GM10248 (cell line): ENCODE data around the gene LDB2.

Experiments used
- CTCF ChIA-PET: fragments of 300-600 bp; sonication (Branson Sonifier 250); formaldehyde crosslinking; extraction: SDS; loops from one replicate; lab custom pipeline; 2021; ENCODE audit warnings: antibody characterized with exemption; lab: Yijun Ruan, JAX
- POLR2A ChIA-PET: fragments of 350-650 bp; sonication (Branson Sonifier 250); formaldehyde crosslinking; extraction: SDS; loops from one replicate; lab custom pipeline; 2020; ENCODE audit warnings: antibody characterized with exemption; lab: Yijun Ruan, JAX
- DNase-seq: peaks from one replicate; pipeline ENCODE4 v3.0.0; 2012; ENCODE audit errors: extremely low spot score
- TF ChIP-seq, protein P1 (sequence below): IDR thresholded peaks from 2 replicates; pipeline ENCODE4 v1.5.1; 2012; ENCODE audit warnings: mild to moderate bottlenecking, low read depth; ENCODE audit errors: extremely low read depth, missing control alignments, control extremely low read depth

The LDB2 gene

DNA sequence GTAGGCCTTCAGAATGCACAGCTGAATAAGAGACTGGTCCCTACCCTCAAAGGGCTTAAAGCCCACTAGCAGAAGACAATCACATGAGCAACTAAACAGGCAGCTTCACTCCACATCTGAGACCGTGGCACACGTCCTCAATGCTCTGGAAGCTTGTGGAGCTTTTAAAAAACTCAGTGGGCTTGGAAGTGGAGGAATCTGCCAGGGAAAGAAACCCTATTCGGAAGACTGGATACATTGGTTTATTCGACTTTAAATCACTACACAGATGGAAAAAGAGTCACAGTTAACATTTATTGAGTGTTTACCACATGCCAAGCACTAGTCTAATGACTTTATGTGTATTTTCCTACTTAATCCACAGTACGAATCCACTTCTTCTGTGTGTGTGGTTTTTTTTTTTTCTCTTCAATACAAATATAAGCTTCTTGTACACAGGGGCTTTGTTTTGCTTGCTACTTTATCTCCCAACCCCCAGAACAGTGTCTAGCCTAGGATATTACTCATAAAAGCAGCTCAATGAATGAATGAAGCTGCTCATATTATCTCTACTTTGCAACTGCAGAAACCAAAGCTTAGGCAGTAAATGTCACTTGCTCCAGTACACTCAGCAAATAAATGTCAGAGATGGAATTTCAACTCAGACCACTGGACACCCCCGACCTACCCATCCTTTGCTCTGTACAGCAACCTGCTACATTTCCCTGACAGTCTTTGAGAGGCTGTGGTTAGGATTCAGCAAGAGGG, 137.7 kb downstream of the LDB2 start:
- TF ChIP-seq, protein P1, sequence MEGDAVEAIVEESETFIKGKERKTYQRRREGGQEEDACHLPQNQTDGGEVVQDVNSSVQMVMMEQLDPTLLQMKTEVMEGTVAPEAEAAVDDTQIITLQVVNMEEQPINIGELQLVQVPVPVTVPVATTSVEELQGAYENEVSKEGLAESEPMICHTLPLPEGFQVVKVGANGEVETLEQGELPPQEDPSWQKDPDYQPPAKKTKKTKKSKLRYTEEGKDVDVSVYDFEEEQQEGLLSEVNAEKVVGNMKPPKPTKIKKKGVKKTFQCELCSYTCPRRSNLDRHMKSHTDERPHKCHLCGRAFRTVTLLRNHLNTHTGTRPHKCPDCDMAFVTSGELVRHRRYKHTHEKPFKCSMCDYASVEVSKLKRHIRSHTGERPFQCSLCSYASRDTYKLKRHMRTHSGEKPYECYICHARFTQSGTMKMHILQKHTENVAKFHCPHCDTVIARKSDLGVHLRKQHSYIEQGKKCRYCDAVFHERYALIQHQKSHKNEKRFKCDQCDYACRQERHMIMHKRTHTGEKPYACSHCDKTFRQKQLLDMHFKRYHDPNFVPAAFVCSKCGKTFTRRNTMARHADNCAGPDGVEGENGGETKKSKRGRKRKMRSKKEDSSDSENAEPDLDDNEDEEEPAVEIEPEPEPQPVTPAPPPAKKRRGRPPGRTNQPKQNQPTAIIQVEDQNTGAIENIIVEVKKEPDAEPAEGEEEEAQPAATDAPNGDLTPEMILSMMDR, result no peak
- POLR2A ChIA-PET, result no interaction called here
- CTCF ChIA-PET, result interaction anchor here (1.4 kb wide), 1 partner anchor 13 kb away, joined by 3 read pairs; no protein-coding TSS in a partner anchor
- DNase-seq, result no peak

DNA sequence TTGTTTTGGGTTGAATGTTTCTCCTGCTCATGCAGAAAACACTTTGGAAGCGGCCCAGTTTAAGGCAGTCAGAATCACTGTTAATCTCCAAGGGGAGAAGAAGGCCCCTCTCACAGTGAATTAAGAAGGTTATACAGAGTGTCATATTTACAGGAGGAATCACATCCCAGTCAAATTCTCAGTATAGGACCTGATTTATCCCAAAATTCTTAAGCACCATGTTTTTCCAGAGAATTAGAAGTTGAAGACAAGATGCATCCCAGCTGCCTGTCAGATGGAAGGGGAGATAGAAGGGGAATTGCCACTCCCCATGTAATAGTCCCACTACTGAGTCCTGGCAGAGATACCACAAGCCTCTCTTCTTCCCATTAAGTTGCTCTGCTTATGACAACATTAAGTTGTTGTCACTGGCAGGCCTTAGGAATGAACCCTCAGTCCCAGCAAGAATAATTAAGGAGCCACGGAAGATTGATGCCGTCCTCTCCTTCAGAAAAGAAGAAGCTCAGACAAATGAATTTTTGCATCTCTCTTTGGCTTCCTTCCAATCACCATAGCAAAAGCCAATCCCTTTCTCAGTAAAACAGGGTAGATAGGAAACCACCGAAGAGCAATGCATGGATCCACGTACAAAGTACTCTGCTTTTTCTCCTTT, 138.4 kb downstream of the LDB2 start:
- TF ChIP-seq, protein P1, result no peak
- ChIA-PET CTCF (interaction anchor here (1.4 kb wide), 1 partner anchor 12 kb away, joined by 3 read pairs; no protein-coding TSS in a partner anchor), POLR2A (no interaction called here)
- no peak for DNase-seq

DNA sequence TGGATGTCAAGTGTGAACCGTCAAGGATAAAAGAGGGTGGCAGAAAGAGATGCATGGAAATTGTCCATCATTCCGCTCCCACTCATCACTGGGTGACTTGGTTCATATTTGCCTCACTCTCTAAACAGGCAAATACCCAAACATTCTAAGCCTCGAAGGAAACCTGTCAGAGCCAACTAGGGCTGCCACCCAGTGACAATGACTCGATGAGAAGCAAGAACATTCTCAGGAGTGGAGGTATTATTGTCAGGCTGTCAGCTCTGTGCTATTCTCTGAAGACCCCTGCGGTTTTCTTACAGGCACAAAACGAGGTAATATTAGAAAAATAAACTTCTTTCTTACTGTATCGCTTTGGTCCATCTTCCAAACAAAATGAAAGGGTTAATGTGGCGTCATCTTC, 139.6 kb downstream of the LDB2 start:
- ChIA-PET POLR2A (no interaction called here), CTCF (no interaction called here)
- DNase-seq, result no peak
- TF ChIP-seq, protein P1, result no peak

DNA sequence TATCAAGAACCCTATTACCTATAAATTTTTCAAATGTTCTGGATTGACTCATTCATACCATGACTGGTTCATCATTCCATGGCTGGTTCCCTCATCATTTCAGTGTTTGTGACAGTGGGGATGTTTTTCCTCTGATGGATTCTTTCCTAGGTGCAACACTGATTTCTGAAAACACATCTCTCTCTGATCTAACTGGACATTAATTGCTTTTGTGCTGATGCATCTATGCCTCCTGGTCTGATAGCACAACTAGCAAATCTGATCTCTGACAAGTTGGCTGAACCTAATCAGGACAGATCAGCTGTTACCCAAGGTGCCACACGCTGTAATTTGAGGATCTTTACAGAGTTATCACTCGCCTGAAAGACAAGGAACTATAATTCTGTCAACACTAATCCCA, 140.2 kb downstream of the LDB2 start:
- no peak for DNase-seq
- POLR2A ChIA-PET, result no interaction called here
- CTCF ChIA-PET, result no interaction called here
- TF ChIP-seq, protein P1, result no peak

DNA sequence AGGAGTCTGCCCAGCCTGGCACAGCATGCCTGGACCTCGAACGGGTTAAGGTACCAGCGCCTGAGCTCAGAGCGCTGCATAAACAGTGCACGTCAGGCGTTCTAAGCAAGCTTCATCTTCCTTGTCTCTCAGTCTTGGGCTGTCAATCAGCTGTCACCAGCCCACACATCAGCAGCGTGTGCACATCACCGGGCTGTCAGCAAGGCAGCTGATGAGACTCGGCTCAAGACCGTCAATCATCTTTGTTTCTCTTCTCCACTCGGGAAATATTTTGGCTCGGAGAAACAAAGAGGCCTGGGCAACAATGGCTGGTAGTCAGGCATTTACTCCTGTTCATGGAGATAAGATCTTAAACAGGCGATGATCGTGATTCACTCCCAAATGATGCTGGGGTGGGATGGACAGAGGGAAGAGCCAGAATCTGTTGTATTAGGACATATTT, 141.3 kb downstream of the LDB2 start:
- TF ChIP-seq, protein P1, result no peak
- ChIA-PET CTCF (interaction anchor here (1.6 kb wide), 1 partner anchor 13 kb away, joined by 5 read pairs; no protein-coding TSS in a partner anchor), POLR2A (no interaction called here)
- DNase-seq, result no peak

DNA sequence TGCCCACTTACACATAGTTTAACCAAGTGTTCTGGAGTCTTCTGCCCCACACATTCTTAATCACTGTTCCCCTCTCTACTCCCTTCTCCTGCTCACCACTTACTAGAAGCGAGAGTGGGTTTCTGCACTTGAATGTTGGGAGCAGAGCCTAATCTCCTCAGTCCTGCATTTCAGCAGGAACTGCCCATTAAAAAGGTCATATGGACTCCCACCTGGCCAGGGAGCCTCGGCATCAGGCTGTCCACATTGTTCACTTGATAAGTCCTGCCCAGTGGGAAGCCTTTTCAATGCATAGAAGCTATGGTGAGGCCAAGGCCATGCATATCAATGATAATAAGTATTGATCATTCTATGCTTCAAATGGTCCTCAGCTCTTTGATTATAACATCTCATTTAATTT, 144.3 kb downstream of the LDB2 start:
- CTCF ChIA-PET, result no interaction called here
- TF ChIP-seq, protein P1, result no peak
- POLR2A ChIA-PET, result no interaction called here
- no peak for DNase-seq
